Stimulated activated CD4-positive, alpha-beta T cell treated with anti-CD3 and anti-CD28 coated beads, TNF-alpha, amount 100 ng/mL, for 4 hours (primary cell): Measurements from ENCODE around the gene LAMTOR5.

Experiments
- DNase-seq, 3 experiments: peaks; one replicate each; pipeline ENCODE4 v3.0.0-alpha.2; 2020; ENCODE audit warnings: low read depth in 3 of 3

Gene LAMTOR5

GRCh38 chr1:110387048-110387754, 20.3 kb downstream of the LAMTOR5 start:
- DNase-seq, result no peak

- no peak for DNase-seq
Measured at GRCh38 chr1:110385369-110385768, 22.1 kb downstream of the LAMTOR5 start.

GRCh38 chr1:110384581-110385321, 22.7 kb downstream of the LAMTOR5 start:
- DNase-seq, result no peak

GRCh38 chr1:110383251-110383990, 24.1 kb downstream of the LAMTOR5 start:
- no peak for DNase-seq

- no peak for DNase-seq
Measured at GRCh38 chr1:110380672-110381283, 26.7 kb downstream of the LAMTOR5 start.

GRCh38 chr1:110375490-110375889, 32.0 kb downstream of the LAMTOR5 start:
- DNase-seq, result no peak

GRCh38 chr1:110370827-110371226, 36.7 kb downstream of the LAMTOR5 start:
- DNase-seq, result no peak

- DNase-seq, result no peak
Measured at GRCh38 chr1:110364221-110364620, 43.3 kb downstream of the LAMTOR5 start.

- no peak for DNase-seq
Measured at GRCh38 chr1:110361856-110362255, 45.6 kb downstream of the LAMTOR5 start.

GRCh38 chr1:110360431-110360830, 47.1 kb downstream of the LAMTOR5 start:
- DNase-seq, result no peak

- no peak for DNase-seq
Measured at GRCh38 chr1:110356379-110356778, 51.1 kb downstream of the LAMTOR5 start.

- no peak for DNase-seq
Measured at GRCh38 chr1:110355321-110355720, 52.2 kb downstream of the LAMTOR5 start.
